ENCODE results near the gene IL24. TPM values are rescaled to one million over a fixed set of nuclear protein-coding genes. Genes with fewer than 3 reads are reported as not detected.

The IL24 gene
- polyA plus RNA-seq, 1 of the 3 experiments (the other 2 are of a cell fraction): 0.03 TPM

DNA sequence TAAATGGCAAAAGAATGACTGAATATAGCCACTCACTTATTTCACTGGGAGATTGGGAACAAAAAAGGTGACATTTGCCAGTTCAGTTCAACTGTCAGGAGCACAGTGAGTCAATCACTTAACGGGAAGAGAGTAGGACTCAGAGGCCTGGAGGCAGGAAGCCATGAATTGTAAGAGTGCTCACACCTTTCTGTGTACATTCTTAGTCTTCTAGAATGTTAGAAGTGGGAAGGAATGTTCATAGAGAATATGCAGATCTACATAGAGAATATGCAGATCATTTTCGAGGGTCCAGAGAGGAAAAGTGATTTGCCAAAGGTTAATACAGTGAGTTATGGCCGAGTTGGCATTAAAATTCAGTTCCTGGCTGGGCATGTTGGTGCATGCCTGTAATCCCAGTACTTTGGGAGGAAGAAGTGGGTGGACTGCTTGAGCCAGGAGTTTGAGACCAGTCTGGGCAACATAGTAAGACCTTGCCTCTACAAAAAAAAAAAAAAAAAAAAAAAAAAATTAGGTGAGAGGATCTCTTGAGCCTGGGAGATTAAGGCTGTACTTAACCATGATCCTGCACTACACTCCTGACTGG is 23.5 kb upstream of the IL24 start:
- H3F3A ChIP-seq (replicated peaks; ENCODE audit: insufficient read depth): no peaks in the 10 kb centered on the region
- no peaks in the 10 kb centered on the region for H4K20me1 ChIP-seq (ENCODE audit: insufficient read depth)
- no peak overlapping the region for H3K9ac ChIP-seq
- no peaks in the 10 kb centered on the region for H3K9me2 ChIP-seq
- H3K27me3 ChIP-seq (ENCODE audit: insufficient read depth): no peaks in the 10 kb centered on the region
- H3K36me3 ChIP-seq (replicated peaks in 1 of 2; ENCODE audit: control insufficient read depth in 1 of 2, insufficient read depth in 2 of 2, low read length in 1 of 2): no peaks in the 10 kb centered on the region
- H3K9me3 ChIP-seq: no peaks in the 10 kb centered on the region; the same call in 1 of the 2 replicates
- H3K27ac ChIP-seq (ENCODE audit: low read depth in 2 of 2, low read length in 1 of 2): no peak overlapping the region
- no peaks in the 10 kb centered on the region for H3K4me1 ChIP-seq (ENCODE audit: control insufficient read depth in 1 of 2, insufficient read depth in 2 of 2, low read depth in 1 of 2, low read length in 1 of 2)
- CTCF ChIA-PET: interaction anchor here (1.0 to 2.6 kb wide), 3 partner anchors 9 to 38 kb away, joined by 3 to 8 read pairs (median 4); partner anchors contain the start of gene IL20
- H3K4me2 ChIP-seq: no peak overlapping the region
- POLR2A ChIA-PET: no interaction called here
- no peak overlapping the region for H3K4me3 ChIP-seq (ENCODE audit: low read depth in 2 of 2, low read length in 1 of 2)
- no peak for DNase-seq
- no peak overlapping the region for H2AFZ ChIP-seq (ENCODE audit: low read depth)
- 35% methylated on average over 3 of the region's 3 CpGs for WGBS (ENCODE audit: low lambda C conversion rate)
- TF ChIP-seq, protein P1, sequence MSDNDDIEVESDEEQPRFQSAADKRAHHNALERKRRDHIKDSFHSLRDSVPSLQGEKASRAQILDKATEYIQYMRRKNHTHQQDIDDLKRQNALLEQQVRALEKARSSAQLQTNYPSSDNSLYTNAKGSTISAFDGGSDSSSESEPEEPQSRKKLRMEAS (IDR thresholded peaks at IDR 0.05; ENCODE audit: low read depth): no peak
- no peak for TF ChIP-seq RFX5 (IDR thresholded peaks at IDR 0.05; ENCODE audit: low read length)
- no peak for TF ChIP-seq MEF2A (IDR thresholded peaks at IDR 0.05; ENCODE audit: borderline replicate concordance, low read depth)
- TF ChIP-seq, protein P2, sequence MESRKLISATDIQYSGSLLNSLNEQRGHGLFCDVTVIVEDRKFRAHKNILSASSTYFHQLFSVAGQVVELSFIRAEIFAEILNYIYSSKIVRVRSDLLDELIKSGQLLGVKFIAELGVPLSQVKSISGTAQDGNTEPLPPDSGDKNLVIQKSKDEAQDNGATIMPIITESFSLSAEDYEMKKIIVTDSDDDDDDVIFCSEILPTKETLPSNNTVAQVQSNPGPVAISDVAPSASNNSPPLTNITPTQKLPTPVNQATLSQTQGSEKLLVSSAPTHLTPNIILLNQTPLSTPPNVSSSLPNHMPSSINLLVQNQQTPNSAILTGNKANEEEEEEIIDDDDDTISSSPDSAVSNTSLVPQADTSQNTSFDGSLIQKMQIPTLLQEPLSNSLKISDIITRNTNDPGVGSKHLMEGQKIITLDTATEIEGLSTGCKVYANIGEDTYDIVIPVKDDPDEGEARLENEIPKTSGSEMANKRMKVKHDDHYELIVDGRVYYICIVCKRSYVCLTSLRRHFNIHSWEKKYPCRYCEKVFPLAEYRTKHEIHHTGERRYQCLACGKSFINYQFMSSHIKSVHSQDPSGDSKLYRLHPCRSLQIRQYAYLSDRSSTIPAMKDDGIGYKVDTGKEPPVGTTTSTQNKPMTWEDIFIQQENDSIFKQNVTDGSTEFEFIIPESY (IDR thresholded peaks at IDR 0.05; ENCODE audit: borderline replicate concordance, low read depth): no peak
- no peak for TF ChIP-seq SIN3A (IDR thresholded peaks at IDR 0.05; ENCODE audit: borderline replicate concordance, low read depth, low read length)
- no peak for TF ChIP-seq NFIC (IDR thresholded peaks at IDR 0.05; ENCODE audit: borderline replicate concordance)
- no peaks in the 10 kb centered on the region for H3K79me2 ChIP-seq (ENCODE audit: insufficient read depth)

DNA sequence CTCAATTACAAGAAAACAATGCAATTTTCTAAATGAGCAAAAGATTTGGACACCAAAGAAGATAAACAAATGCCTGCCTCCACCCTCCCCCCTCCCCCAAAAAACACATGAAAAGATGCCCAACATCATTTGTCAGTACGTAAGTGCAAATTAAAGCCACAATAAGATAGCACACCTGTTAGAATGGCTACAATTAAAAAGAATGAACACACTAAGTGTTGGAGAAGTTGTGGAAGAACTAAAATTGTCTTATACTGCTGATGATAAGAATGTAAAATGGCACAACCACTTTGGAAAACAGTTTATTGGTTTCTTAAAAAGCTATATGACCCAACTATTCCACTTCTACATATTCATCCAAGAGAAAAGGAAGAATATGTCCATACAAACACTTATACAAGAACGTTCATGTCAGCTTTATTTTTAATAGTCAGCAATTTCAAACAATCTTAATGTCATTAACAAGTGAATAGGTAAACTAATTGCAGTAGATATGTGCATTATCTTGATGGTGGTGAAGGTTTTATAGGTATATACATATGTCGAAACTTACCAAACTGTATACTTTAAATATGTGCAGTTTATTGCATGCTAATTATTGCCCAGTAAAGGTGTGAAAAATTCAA is 21.4 kb upstream of the IL24 start:
- ChIA-PET CTCF (interaction anchor here (1.3 kb wide), 1 partner anchor 141 kb away, joined by 3 read pairs; no protein-coding TSS in a partner anchor), POLR2A (no interaction called here)
- no peaks in the 10 kb centered on the region for H3K36me3 ChIP-seq (replicated peaks in 1 of 2; ENCODE audit: control insufficient read depth in 1 of 2, insufficient read depth in 2 of 2, low read length in 1 of 2)
- TF ChIP-seq TCF12 (IDR thresholded peaks at IDR 0.05) (no peak), POLR2AphosphoS5 (IDR thresholded peaks at IDR 0.05; ENCODE audit: low read depth, low read length) (no peak), EZH2phosphoT487 (IDR thresholded peaks at IDR 0.05; ENCODE audit: borderline replicate concordance, low read depth) (no peak), MEF2A (IDR thresholded peaks at IDR 0.05; ENCODE audit: borderline replicate concordance, low read depth) (no peak), GATA2 (CRISPR knock-in tag; IDR thresholded peaks at IDR 0.05) (no peak), JUND (IDR thresholded peaks at IDR 0.05) (no peak), TAF1 (IDR thresholded peaks at IDR 0.05; ENCODE audit: borderline replicate concordance, low read depth, low read length) (no peak), YY1 (IDR thresholded peaks at IDR 0.05; ENCODE audit: low read depth) (no peak), CHD2 (IDR thresholded peaks at IDR 0.05; ENCODE audit: low read length, partially characterized antibody) (no peak), MXI1 (IDR thresholded peaks at IDR 0.05; ENCODE audit: low read depth, low read length) (no peak), RXRA (IDR thresholded peaks at IDR 0.05; ENCODE audit: borderline replicate concordance, low read depth) (no peak)
- TF ChIP-seq, protein P1 (IDR thresholded peaks at IDR 0.05; ENCODE audit: low read depth): no peak
- TF ChIP-seq, protein P3, sequence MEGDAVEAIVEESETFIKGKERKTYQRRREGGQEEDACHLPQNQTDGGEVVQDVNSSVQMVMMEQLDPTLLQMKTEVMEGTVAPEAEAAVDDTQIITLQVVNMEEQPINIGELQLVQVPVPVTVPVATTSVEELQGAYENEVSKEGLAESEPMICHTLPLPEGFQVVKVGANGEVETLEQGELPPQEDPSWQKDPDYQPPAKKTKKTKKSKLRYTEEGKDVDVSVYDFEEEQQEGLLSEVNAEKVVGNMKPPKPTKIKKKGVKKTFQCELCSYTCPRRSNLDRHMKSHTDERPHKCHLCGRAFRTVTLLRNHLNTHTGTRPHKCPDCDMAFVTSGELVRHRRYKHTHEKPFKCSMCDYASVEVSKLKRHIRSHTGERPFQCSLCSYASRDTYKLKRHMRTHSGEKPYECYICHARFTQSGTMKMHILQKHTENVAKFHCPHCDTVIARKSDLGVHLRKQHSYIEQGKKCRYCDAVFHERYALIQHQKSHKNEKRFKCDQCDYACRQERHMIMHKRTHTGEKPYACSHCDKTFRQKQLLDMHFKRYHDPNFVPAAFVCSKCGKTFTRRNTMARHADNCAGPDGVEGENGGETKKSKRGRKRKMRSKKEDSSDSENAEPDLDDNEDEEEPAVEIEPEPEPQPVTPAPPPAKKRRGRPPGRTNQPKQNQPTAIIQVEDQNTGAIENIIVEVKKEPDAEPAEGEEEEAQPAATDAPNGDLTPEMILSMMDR (IDR thresholded peaks at IDR 0.05): no peak
- TF ChIP-seq, protein P4, sequence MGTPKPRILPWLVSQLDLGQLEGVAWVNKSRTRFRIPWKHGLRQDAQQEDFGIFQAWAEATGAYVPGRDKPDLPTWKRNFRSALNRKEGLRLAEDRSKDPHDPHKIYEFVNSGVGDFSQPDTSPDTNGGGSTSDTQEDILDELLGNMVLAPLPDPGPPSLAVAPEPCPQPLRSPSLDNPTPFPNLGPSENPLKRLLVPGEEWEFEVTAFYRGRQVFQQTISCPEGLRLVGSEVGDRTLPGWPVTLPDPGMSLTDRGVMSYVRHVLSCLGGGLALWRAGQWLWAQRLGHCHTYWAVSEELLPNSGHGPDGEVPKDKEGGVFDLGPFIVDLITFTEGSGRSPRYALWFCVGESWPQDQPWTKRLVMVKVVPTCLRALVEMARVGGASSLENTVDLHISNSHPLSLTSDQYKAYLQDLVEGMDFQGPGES (IDR thresholded peaks at IDR 0.05; ENCODE audit: low read depth, low read length): no peak

More for the DNA sequence above, 21.4 kb upstream of the IL24 start:
- H3K4me1 ChIP-seq (ENCODE audit: control insufficient read depth in 1 of 2, insufficient read depth in 2 of 2, low read depth in 1 of 2, low read length in 1 of 2): no peaks in the 10 kb centered on the region
- H3K9me3 ChIP-seq: no peaks in the 10 kb centered on the region; the same call in 1 of the 2 replicates
- no peaks in the 10 kb centered on the region for H4K20me1 ChIP-seq (ENCODE audit: insufficient read depth)
- DNase-seq: no peak
- H3F3A ChIP-seq (replicated peaks; ENCODE audit: insufficient read depth): no peaks in the 10 kb centered on the region
- no peak overlapping the region for H3K9ac ChIP-seq
- no peaks in the 10 kb centered on the region for H3K27me3 ChIP-seq (ENCODE audit: insufficient read depth)
- no peak overlapping the region for H3K4me3 ChIP-seq (ENCODE audit: low read depth in 2 of 2, low read length in 1 of 2)
- no peak overlapping the region for H3K27ac ChIP-seq (ENCODE audit: low read depth in 2 of 2, low read length in 1 of 2)
- H3K4me2 ChIP-seq: no peak overlapping the region
- 25% methylated on average over 3 of the region's 3 CpGs for WGBS (ENCODE audit: low lambda C conversion rate)
- no peaks in the 10 kb centered on the region for H3K9me2 ChIP-seq
- H3K79me2 ChIP-seq (ENCODE audit: insufficient read depth): no peaks in the 10 kb centered on the region
- no peak overlapping the region for H2AFZ ChIP-seq (ENCODE audit: low read depth)

Data from SK-N-SH (cell line).